Gastroesophageal sphincter (tissue), 4 donors: ENCODE results near the gene MRPL53. TPM values are rescaled to one million over a fixed set of nuclear protein-coding genes. Genes with fewer than 3 reads are reported as not detected.

Experiments used
- ATAC-seq: fragments of 150-250 bp; one replicate; pipeline ENCODE4 v1.9.1; 2016; ENCODE audit warnings: mild to moderate bottlenecking, moderate library complexity
- H3K27ac ChIP-seq, 4 donors: fragments of 200-600 bp; sonication (generic) in 3 of 4; 1 replicate in 3 of 4; 2 replicates in 1 of 4; pipeline ENCODE4 v1.5.1; 2016 to 2019
- H3K27me3 ChIP-seq: fragments of 200-600 bp; sonication (generic); one replicate; pipeline ENCODE4 v1.5.1; 2019
- H3K36me3 ChIP-seq, 2 donors: fragments of 200-600 bp; sonication (generic); one replicate each; pipeline ENCODE4 v1.5.1; 2019; ENCODE audit warnings: control low read depth in 1 of 2
- H3K4me1 ChIP-seq, 3 donors: fragments of 200-600 bp; sonication (generic); 1 replicate in 2 of 3; 2 replicates in 1 of 3; pipeline ENCODE4 v1.5.1; 2016 to 2019; ENCODE audit warnings: control low read depth in 2 of 3
- H3K4me3 ChIP-seq, 2 donors: fragments of 200-600 bp; sonication (generic); one replicate each; pipeline ENCODE4 v1.5.1; 2019; ENCODE audit warnings: mild to moderate bottlenecking in 1 of 2, moderate library complexity in 1 of 2
- H3K9me3 ChIP-seq, 3 donors: fragments of 200-600 bp; sonication (generic); one replicate each; pipeline ENCODE4 v1.5.1; 2017 to 2019; ENCODE audit warnings: control low read depth in 2 of 3
- EP300 ChIP-seq: sonication (generic); formaldehyde crosslinking; IDR thresholded peaks from one replicate; pipeline ENCODE4 v1.6.1; 2017; ENCODE audit warnings: antibody characterized with exemption, mild to moderate bottlenecking
- POLR2A ChIP-seq, 2 donors: fragments of 450-650 bp; IDR thresholded peaks; one replicate each; pipeline ENCODE4 v1.6.1; 2017; ENCODE audit warnings: antibody characterized with exemption in 2 of 2, mild to moderate bottlenecking in 2 of 2, moderate library complexity in 1 of 2
- POLR2AphosphoS5 ChIP-seq: sonication (generic); formaldehyde crosslinking; IDR thresholded peaks from one replicate; pipeline ENCODE4 v1.6.1; 2017; ENCODE audit warnings: antibody characterized with exemption
- WGBS, 2 donors: methylation state at CpG; one replicate each; pipeline ENCODE4 v1.1.5; 2018; ENCODE audit warnings: low coverage in 1 of 2; 5-methylcytosine and 5-hydroxymethylcytosine counted together
- total RNA-seq, 4 donors: library from RNA; depleted of rRNA; stranded (reverse); fragments of >200 nt; gene quantifications; one replicate each; pipeline ENCODE4 v1.1.0, GENCODE V29; 2016
- TF ChIP-seq, protein P1 (sequence below), 4 experiments: fragments of 200-600 bp in 2 of 4; fragments of 450-650 bp in 2 of 4; sonication (generic) in 1 of 4; IDR thresholded peaks; one replicate each; pipeline ENCODE4 v1.5.1; 2017 to 2019; ENCODE audit warnings: antibody characterized with exemption in 4 of 4, mild to moderate bottlenecking in 2 of 4, moderate library complexity in 2 of 4

MRPL53 gene
- total RNA-seq, 4 donors from 2014 or later = 18.0 to 76.7 (median 30.2) TPM

- WGBS, 2 donors = 100% methylated on average over 1 of the region's 14 CpGs; no CpG with 5 or more reads in 1 of the 2 donors
- H3K36me3 ChIP-seq = peaks cover 0 to 68% of the 10 kb centered on the region in 2 donors
These were observed 46.2 kb downstream of the MRPL53 start for GRCh38 chr2:74426181-74426758.

DNA sequence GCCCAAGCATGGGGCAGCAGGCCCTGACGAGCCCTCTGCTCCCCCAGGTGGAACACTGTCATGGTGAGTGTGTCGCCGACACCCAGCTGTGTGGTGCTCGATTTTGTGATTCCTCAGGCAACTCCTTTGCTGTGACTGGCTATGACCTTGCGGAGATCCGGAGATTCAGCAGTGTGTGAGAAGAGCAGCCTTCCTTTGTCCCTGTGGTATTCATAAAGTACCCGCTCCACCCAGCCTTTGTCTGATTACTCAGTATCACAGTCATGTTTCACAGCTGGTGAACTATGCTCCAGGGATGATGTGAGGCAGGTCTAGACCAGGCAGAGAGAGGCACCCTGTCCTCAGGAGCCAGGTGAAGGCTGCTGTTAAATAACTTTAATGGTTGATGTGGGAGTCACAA, 47.0 kb downstream of the MRPL53 start:
- Histone ChIP-seq H3K9me3 (no peaks in the 10 kb centered on the region), H3K36me3 (peaks cover 0 to 61% of the 10 kb centered on the region in 2 donors), H3K4me3 (no peak overlapping the region), H3K27me3 (no peaks in the 10 kb centered on the region), H3K27ac (no peak overlapping the region), H3K4me1 (peaks cover 0 to 15% (median 0%) of the 10 kb centered on the region in 3 donors)
- 80 to 84% methylated on average over 5 to 6 of the region's 7 CpGs for WGBS, 2 donors
- TF ChIP-seq, protein P1, sequence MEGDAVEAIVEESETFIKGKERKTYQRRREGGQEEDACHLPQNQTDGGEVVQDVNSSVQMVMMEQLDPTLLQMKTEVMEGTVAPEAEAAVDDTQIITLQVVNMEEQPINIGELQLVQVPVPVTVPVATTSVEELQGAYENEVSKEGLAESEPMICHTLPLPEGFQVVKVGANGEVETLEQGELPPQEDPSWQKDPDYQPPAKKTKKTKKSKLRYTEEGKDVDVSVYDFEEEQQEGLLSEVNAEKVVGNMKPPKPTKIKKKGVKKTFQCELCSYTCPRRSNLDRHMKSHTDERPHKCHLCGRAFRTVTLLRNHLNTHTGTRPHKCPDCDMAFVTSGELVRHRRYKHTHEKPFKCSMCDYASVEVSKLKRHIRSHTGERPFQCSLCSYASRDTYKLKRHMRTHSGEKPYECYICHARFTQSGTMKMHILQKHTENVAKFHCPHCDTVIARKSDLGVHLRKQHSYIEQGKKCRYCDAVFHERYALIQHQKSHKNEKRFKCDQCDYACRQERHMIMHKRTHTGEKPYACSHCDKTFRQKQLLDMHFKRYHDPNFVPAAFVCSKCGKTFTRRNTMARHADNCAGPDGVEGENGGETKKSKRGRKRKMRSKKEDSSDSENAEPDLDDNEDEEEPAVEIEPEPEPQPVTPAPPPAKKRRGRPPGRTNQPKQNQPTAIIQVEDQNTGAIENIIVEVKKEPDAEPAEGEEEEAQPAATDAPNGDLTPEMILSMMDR (IDR thresholded peaks at IDR 0.05) = no peak
- TF ChIP-seq POLR2AphosphoS5 (no peak), POLR2A (IDR thresholded peaks at IDR 0.05) (no peak), EP300 (no peak)
- ATAC-seq = no peak

More at GRCh38 chr2:74426181-74426758, 46.2 kb downstream of the MRPL53 start:
- H3K4me3 ChIP-seq = no peak overlapping the region
- no peaks in the 10 kb centered on the region for H3K9me3 ChIP-seq
- TF ChIP-seq POLR2AphosphoS5 (no peak), EP300 (no peak), POLR2A (IDR thresholded peaks at IDR 0.05) (no peak)
- TF ChIP-seq, protein P1 (IDR thresholded peaks at IDR 0.05) = no peak
- peaks cover 0 to 7% (median 0%) of the 10 kb centered on the region in 3 donors for H3K4me1 ChIP-seq
- ATAC-seq = no peak
- H3K27ac ChIP-seq = no peak overlapping the region
- no peaks in the 10 kb centered on the region for H3K27me3 ChIP-seq

- Histone ChIP-seq H3K27ac (no peak overlapping the region), H3K27me3 (no peaks in the 10 kb centered on the region), H3K4me3 (no peak overlapping the region), H3K4me1 (peaks cover 0 to 19% (median 0%) of the 10 kb centered on the region in 3 donors), H3K36me3 (peaks cover 0 to 56% of the 10 kb centered on the region in 2 donors), H3K9me3 (no peaks in the 10 kb centered on the region)
- ATAC-seq = no peak
- 90% methylated on average over 2 of the region's 5 CpGs; no CpG with 5 or more reads in 1 of the 2 donors for WGBS, 2 donors
- TF ChIP-seq POLR2A (IDR thresholded peaks at IDR 0.05) (no peak), POLR2AphosphoS5 (no peak), EP300 (no peak)
- TF ChIP-seq, protein P1 (IDR thresholded peaks at IDR 0.05) = no peak
These were observed 47.5 kb downstream of the MRPL53 start for GRCh38 chr2:74424995-74425406.

- no peak overlapping the region for H3K27ac ChIP-seq
- peaks cover 0 to 19% (median 0%) of the 10 kb centered on the region in 3 donors for H3K4me1 ChIP-seq
- TF ChIP-seq POLR2AphosphoS5 (no peak), EP300 (no peak)
- TF ChIP-seq, protein P1 (IDR thresholded peaks at IDR 0.05) = no peak
- no peak for ATAC-seq
- WGBS, 2 donors = 76% methylated on average over 2 of the region's 5 CpGs; no CpG with 5 or more reads in 1 of the 2 donors
- peaks cover 0 to 49% of the 10 kb centered on the region in 2 donors for H3K36me3 ChIP-seq
- H3K9me3 ChIP-seq = no peaks in the 10 kb centered on the region
- H3K4me3 ChIP-seq = no peak overlapping the region
- H3K27me3 ChIP-seq = no peaks in the 10 kb centered on the region
These were observed 48.1 kb downstream of the MRPL53 start for GRCh38 chr2:74424139-74424992.
